ENCODE measurements around the gene VPS13C. TPM values are rescaled to one million over a fixed set of nuclear protein-coding genes. Genes with fewer than 3 reads are reported as not detected.

Gene VPS13C
- total RNA-seq, 1 experiment from 2014 or later, result 180 TPM

GRCh38 chr15:62103431-62103830, 43.2 kb upstream of the VPS13C start:
- no peak overlapping the region for H3K4me2 ChIP-seq (ENCODE audit: low read depth, low read length, poor library complexity, severe bottlenecking)
- no peaks in the 10 kb centered on the region for H3K27me3 ChIP-seq (ENCODE audit: low read length)
- H4K20me1 ChIP-seq (ENCODE audit: insufficient read depth, low read depth, low read length), result no peaks in the 10 kb centered on the region
- H3K4me1 ChIP-seq (ENCODE audit: low read length), result no peaks in the 10 kb centered on the region
- no peak for DNase-seq
- H3K79me2 ChIP-seq (ENCODE audit: low read length), result no peaks in the 10 kb centered on the region
- H3K9me2 ChIP-seq (replicated peaks; ENCODE audit: insufficient read depth, low read length), result no peaks in the 10 kb centered on the region
- H3K36me3 ChIP-seq (ENCODE audit: insufficient read depth, low read length), result no peaks in the 10 kb centered on the region
- H3K9ac ChIP-seq (ENCODE audit: low read length), result no peak overlapping the region
- no peak overlapping the region for H2AFZ ChIP-seq (ENCODE audit: low read length)
- H3K4me3 ChIP-seq (ENCODE audit: low read length), result no peak overlapping the region
- H3K27ac ChIP-seq (ENCODE audit: low read length), result no peak overlapping the region
- H3K9me3 ChIP-seq (ENCODE audit: low read length), result no peaks in the 10 kb centered on the region

GRCh38 chr15:62099094-62099601, 38.9 kb upstream of the VPS13C start:
- Histone ChIP-seq H2AFZ (ENCODE audit: low read length) (no peak overlapping the region), H3K4me1 (ENCODE audit: low read length) (no peaks in the 10 kb centered on the region), H3K4me2 (ENCODE audit: low read depth, low read length, poor library complexity, severe bottlenecking) (no peak overlapping the region), H4K20me1 (ENCODE audit: insufficient read depth, low read depth, low read length) (no peaks in the 10 kb centered on the region), H3K4me3 (ENCODE audit: low read length) (no peak overlapping the region), H3K79me2 (ENCODE audit: low read length) (no peaks in the 10 kb centered on the region), H3K27ac (ENCODE audit: low read length) (no peak overlapping the region), H3K9me3 (ENCODE audit: low read length) (no peaks in the 10 kb centered on the region), H3K9me2 (replicated peaks; ENCODE audit: insufficient read depth, low read length) (no peaks in the 10 kb centered on the region), H3K36me3 (ENCODE audit: insufficient read depth, low read length) (no peaks in the 10 kb centered on the region), H3K9ac (ENCODE audit: low read length) (no peak overlapping the region), H3K27me3 (ENCODE audit: low read length) (no peaks in the 10 kb centered on the region)
- DNase-seq, result no peak

DNA sequence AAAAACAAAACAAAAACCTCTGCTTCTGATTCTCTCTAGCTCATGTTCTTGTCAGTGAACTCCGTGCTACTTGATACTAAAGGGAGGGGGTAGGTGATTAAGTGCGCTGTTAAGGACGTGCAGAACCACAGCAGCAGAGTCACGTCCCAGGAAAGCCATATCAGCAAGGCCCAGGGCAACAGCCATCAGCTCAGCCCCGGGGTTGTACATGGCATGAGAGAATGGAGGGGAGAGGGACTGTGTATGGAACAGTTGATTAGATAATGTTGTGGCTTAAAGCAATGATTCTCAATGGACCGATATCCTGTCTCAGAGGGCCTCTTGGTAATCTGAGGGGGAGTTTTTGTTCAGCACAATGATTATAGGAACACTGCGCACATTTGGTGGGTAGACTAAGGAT, 34.1 kb upstream of the VPS13C start:
- DNase-seq, result no peak

DNA sequence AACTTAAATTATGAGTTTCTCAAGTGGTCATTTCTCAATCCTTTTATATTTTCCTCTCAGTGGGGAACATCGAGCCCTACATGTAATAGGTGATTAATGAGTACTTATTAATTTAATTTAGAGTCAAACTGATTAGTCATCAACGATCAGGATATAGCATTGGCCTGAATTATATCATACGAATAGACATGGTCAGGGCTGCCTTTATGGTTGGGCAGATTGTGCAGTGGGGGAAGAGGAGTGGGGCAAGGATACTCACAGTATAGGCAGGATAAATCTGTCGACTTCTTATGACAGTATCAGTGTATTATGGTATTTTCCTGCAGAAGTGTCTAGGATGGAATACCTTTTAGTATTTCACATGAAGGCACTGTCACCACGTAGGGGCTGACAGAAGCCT, 33.6 kb upstream of the VPS13C start:
- Histone ChIP-seq H3K27me3 (ENCODE audit: low read length) (no peaks in the 10 kb centered on the region), H3K4me1 (ENCODE audit: low read length) (no peaks in the 10 kb centered on the region), H3K27ac (ENCODE audit: low read length) (no peak overlapping the region), H3K9ac (ENCODE audit: low read length) (no peak overlapping the region), H3K9me2 (replicated peaks; ENCODE audit: insufficient read depth, low read length) (no peaks in the 10 kb centered on the region), H3K36me3 (ENCODE audit: insufficient read depth, low read length) (no peaks in the 10 kb centered on the region), H3K9me3 (ENCODE audit: low read length) (no peaks in the 10 kb centered on the region), H2AFZ (ENCODE audit: low read length) (no peak overlapping the region), H3K79me2 (ENCODE audit: low read length) (no peaks in the 10 kb centered on the region), H4K20me1 (ENCODE audit: insufficient read depth, low read depth, low read length) (no peaks in the 10 kb centered on the region), H3K4me2 (ENCODE audit: low read depth, low read length, poor library complexity, severe bottlenecking) (no peak overlapping the region), H3K4me3 (ENCODE audit: low read length) (no peak overlapping the region)
- no peak for DNase-seq

More for the DNA sequence above, 34.1 kb upstream of the VPS13C start:
- Histone ChIP-seq H3K36me3 (ENCODE audit: insufficient read depth, low read length) (no peaks in the 10 kb centered on the region), H3K27me3 (ENCODE audit: low read length) (no peaks in the 10 kb centered on the region), H3K4me2 (ENCODE audit: low read depth, low read length, poor library complexity, severe bottlenecking) (no peak overlapping the region), H2AFZ (ENCODE audit: low read length) (no peak overlapping the region), H3K9me2 (replicated peaks; ENCODE audit: insufficient read depth, low read length) (no peaks in the 10 kb centered on the region), H3K4me3 (ENCODE audit: low read length) (no peak overlapping the region), H4K20me1 (ENCODE audit: insufficient read depth, low read depth, low read length) (no peaks in the 10 kb centered on the region), H3K79me2 (ENCODE audit: low read length) (no peaks in the 10 kb centered on the region), H3K27ac (ENCODE audit: low read length) (no peak overlapping the region), H3K9me3 (ENCODE audit: low read length) (no peaks in the 10 kb centered on the region), H3K9ac (ENCODE audit: low read length) (no peak overlapping the region), H3K4me1 (ENCODE audit: low read length) (no peaks in the 10 kb centered on the region)

DNA sequence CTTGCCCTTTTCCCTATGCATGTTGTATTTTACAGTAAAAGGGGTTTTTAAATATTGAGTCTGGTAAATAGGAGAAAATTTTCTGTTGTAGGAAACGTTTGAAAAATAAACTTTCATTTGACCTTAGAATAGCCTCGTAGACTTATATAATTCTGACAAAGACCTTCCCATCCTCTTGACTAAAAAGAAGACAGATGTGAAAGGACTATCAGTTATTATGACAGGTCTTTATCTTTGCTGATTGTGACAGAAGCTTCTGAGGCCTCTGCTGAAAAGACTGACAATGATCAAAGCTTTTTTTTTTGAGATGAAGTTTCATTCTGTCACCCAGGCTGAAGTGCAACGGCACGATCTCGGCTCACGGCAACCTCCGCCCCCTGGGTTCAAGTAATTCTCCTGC, 30.7 kb upstream of the VPS13C start:
- no peak overlapping the region for H3K27ac ChIP-seq (ENCODE audit: low read length)
- no peaks in the 10 kb centered on the region for H3K79me2 ChIP-seq (ENCODE audit: low read length)
- H3K9ac ChIP-seq (ENCODE audit: low read length), result no peak overlapping the region
- H3K9me3 ChIP-seq (ENCODE audit: low read length), result no peaks in the 10 kb centered on the region
- no peak overlapping the region for H3K4me3 ChIP-seq (ENCODE audit: low read length)
- no peak overlapping the region for H2AFZ ChIP-seq (ENCODE audit: low read length)
- DNase-seq, result no peak
- no peaks in the 10 kb centered on the region for H3K36me3 ChIP-seq (ENCODE audit: insufficient read depth, low read length)
- no peak overlapping the region for H3K4me2 ChIP-seq (ENCODE audit: low read depth, low read length, poor library complexity, severe bottlenecking)
- no peaks in the 10 kb centered on the region for H4K20me1 ChIP-seq (ENCODE audit: insufficient read depth, low read depth, low read length)
- no peaks in the 10 kb centered on the region for H3K27me3 ChIP-seq (ENCODE audit: low read length)
- no peaks in the 10 kb centered on the region for H3K9me2 ChIP-seq (replicated peaks; ENCODE audit: insufficient read depth, low read length)
- no peaks in the 10 kb centered on the region for H3K4me1 ChIP-seq (ENCODE audit: low read length)

DNA sequence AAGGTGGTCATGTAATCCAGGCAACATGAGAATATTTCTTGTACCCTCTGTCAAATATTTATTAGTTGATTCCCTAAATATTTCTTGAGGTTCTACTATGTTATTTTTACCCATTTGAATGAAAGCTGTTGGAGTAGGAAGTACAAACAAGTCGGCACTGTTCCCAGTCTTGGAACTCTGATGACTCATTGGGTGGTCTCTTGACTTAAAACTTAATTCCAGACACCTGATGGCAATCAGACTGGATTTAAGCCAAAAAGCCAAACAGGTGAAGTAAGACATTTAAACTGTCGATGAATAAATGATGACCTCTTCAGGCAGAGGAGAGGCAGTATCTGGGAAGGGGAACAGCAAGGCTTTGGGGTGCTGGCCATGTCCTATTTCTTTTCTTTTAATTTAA, 29.4 kb upstream of the VPS13C start:
- Histone ChIP-seq H3K4me2 (ENCODE audit: low read depth, low read length, poor library complexity, severe bottlenecking) (no peak overlapping the region), H3K36me3 (ENCODE audit: insufficient read depth, low read length) (no peaks in the 10 kb centered on the region), H3K9me3 (ENCODE audit: low read length) (no peaks in the 10 kb centered on the region), H3K4me1 (ENCODE audit: low read length) (no peaks in the 10 kb centered on the region), H3K27me3 (ENCODE audit: low read length) (no peaks in the 10 kb centered on the region), H3K4me3 (ENCODE audit: low read length) (no peak overlapping the region), H3K9ac (ENCODE audit: low read length) (no peak overlapping the region), H3K79me2 (ENCODE audit: low read length) (no peaks in the 10 kb centered on the region), H4K20me1 (ENCODE audit: insufficient read depth, low read depth, low read length) (no peaks in the 10 kb centered on the region), H2AFZ (ENCODE audit: low read length) (no peak overlapping the region), H3K27ac (ENCODE audit: low read length) (no peak overlapping the region), H3K9me2 (replicated peaks; ENCODE audit: insufficient read depth, low read length) (no peaks in the 10 kb centered on the region)
- DNase-seq, result no peak

GRCh38 chr15:62088353-62088693, 28.1 kb upstream of the VPS13C start:
- no peaks in the 10 kb centered on the region for H4K20me1 ChIP-seq (ENCODE audit: insufficient read depth, low read depth, low read length)
- no peaks in the 10 kb centered on the region for H3K4me1 ChIP-seq (ENCODE audit: low read length)
- H3K79me2 ChIP-seq (ENCODE audit: low read length), result no peaks in the 10 kb centered on the region
- no peak overlapping the region for H3K4me2 ChIP-seq (ENCODE audit: low read depth, low read length, poor library complexity, severe bottlenecking)
- no peaks in the 10 kb centered on the region for H3K27me3 ChIP-seq (ENCODE audit: low read length)
- H3K4me3 ChIP-seq (ENCODE audit: low read length), result no peak overlapping the region
- H2AFZ ChIP-seq (ENCODE audit: low read length), result no peak overlapping the region
- no peaks in the 10 kb centered on the region for H3K9me3 ChIP-seq (ENCODE audit: low read length)
- no peaks in the 10 kb centered on the region for H3K9me2 ChIP-seq (replicated peaks; ENCODE audit: insufficient read depth, low read length)
- no peaks in the 10 kb centered on the region for H3K36me3 ChIP-seq (ENCODE audit: insufficient read depth, low read length)
- no peak for DNase-seq
- no peak overlapping the region for H3K27ac ChIP-seq (ENCODE audit: low read length)
- no peak overlapping the region for H3K9ac ChIP-seq (ENCODE audit: low read length)

- Histone ChIP-seq H3K4me3 (ENCODE audit: low read length) (no peak overlapping the region), H3K27ac (ENCODE audit: low read length) (no peak overlapping the region), H3K4me2 (ENCODE audit: low read depth, low read length, poor library complexity, severe bottlenecking) (no peak overlapping the region), H3K79me2 (ENCODE audit: low read length) (no peaks in the 10 kb centered on the region), H2AFZ (ENCODE audit: low read length) (no peak overlapping the region), H3K36me3 (ENCODE audit: insufficient read depth, low read length) (no peaks in the 10 kb centered on the region), H3K4me1 (ENCODE audit: low read length) (no peaks in the 10 kb centered on the region), H3K9me2 (replicated peaks; ENCODE audit: insufficient read depth, low read length) (no peaks in the 10 kb centered on the region), H3K27me3 (ENCODE audit: low read length) (no peaks in the 10 kb centered on the region), H4K20me1 (ENCODE audit: insufficient read depth, low read depth, low read length) (no peaks in the 10 kb centered on the region), H3K9ac (ENCODE audit: low read length) (no peak overlapping the region), H3K9me3 (ENCODE audit: low read length) (no peaks in the 10 kb centered on the region)
- DNase-seq, result no peak
Measured at GRCh38 chr15:62087671-62088352, 27.6 kb upstream of the VPS13C start.

All from Karpas-422 (cell line).